DMS79 treated with DMSO at 0.1 percent for 48 hours (cell line): ENCODE results near the gene MEAK7.
A peak's percentile ranks its signal among the peaks of the same experiment; 100 is the strongest.

Experiments used
- DNase-seq: peaks from one replicate; lab custom pipeline; 2025; lab: John Stamatoyannopoulos, UW

Gene MEAK7

DNA sequence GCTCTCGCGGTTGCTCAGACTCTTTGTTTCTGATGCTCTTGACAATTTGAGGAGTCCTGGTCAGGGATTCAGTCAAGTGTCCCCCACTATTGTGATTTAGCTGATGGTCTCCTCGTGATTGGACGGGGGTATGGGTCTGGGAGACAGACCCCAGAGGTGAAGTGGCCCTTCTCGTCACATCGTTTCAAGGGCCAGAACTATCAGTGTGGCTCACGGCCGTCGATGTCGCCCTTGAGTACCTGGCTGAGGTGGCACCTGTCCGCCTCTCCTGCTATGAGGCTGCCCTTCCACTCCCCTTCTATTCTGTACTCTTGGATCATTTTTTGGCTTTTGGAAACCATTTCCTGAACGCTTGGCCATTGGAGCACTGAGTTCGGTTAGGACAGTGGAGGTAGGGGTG, 7.4 kb upstream of the MEAK7 start:
- no peak for DNase-seq

GRCh38 chr16:84511180-84511800, 6.8 kb upstream of the MEAK7 start:
- peak; percentile 85 for DNase-seq

- no peak for DNase-seq
These were observed 4.8 kb upstream of the MEAK7 start for GRCh38 chr16:84509032-84509950.

GRCh38 chr16:84508502-84508901, 4.0 kb upstream of the MEAK7 start:
- no peak for DNase-seq

- no peak for DNase-seq
These were observed 2.8 kb upstream of the MEAK7 start for GRCh38 chr16:84507011-84507982.

- no peak for DNase-seq
These were observed 1.1 kb upstream of the MEAK7 start for GRCh38 chr16:84505249-84506187.

DNA sequence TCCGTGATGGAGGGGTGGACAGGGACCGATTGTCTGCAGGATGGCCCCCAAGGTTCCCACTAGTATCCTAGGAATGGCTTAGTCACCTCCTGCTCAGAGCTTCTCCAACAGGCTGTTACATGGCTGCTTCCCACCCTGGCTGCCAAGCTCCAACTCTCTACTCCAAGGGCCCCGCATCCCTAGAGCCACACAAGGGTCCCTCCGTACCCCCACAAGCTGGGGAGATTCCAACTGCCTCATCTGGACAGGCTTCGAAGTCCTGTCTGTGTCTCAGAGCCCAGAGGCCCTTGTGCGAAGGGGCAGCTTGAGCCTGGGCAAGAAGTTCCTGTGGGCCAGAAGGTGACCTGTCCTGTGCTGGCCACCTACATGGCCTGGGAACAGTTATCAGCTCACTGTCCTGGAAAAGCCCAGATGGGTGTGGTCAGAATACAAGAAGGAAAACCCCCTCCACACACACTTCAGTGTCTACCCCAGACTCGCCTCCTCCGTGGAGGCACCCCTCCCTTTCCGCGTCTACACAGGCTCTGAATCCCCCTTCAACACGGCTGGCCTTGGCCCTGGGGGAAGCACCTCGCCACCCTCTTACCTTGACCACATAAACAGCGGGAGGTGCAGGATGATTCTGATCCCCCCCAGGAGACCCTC, 586 bp downstream of the MEAK7 start:
- no peak for DNase-seq

GRCh38 chr16:84502581-84502980, 1.9 kb downstream of the MEAK7 start:
- DNase-seq = no peak

- DNase-seq = no peak
These were observed 2.4 kb downstream of the MEAK7 start for GRCh38 chr16:84502075-84502474.

- DNase-seq = no peak
These were observed 3.3 kb downstream of the MEAK7 start for GRCh38 chr16:84501077-84501735.

DNA sequence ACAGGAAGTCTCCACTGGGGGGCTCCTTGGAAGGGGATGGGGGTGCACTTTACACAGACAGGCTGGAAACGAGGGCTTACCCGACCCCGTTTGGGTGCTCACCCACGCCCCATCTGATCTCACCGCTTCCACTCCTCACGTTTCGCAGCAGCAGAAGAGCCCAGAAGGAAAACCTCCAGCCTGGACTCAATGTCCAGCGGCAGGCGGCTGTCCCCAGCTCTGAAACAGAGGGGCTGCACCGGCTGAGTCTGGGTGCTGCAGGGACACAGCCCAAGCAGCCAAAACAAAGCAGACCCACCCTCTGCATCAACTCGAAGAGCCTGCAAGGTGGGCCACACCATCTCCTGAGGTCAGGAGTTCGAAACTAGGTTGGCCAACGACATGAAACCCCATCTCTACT, 3.9 kb downstream of the MEAK7 start:
- DNase-seq = no peak

GRCh38 chr16:84499638-84500037, 4.8 kb downstream of the MEAK7 start:
- DNase-seq = no peak

- DNase-seq = no peak
These were observed 5.4 kb downstream of the MEAK7 start for GRCh38 chr16:84498859-84499620.

DNA sequence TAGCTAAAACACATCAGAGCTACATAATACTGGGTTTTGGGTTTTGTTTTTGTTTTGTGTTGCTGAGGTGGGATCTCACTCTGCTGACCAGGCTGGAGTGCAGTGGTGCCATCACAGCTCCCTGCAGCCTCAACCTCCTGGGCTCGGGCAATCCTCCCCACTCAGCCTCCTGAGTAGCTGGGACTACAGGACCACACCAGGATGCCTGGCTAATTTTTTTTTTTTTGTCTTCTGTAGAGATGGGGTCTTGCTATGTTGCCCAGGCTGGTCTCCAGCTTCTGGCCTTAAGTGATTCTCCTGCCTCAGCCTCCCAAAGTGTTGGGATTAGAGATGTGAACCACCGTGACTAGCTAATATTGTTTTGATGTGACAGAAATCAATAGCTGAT, 6.2 kb downstream of the MEAK7 start:
- DNase-seq = no peak

- DNase-seq = no peak
These were observed 6.8 kb downstream of the MEAK7 start for GRCh38 chr16:84497418-84498222.

GRCh38 chr16:84496991-84497390, 7.5 kb downstream of the MEAK7 start:
- no peak for DNase-seq

GRCh38 chr16:84495506-84495905, 9.0 kb downstream of the MEAK7 start:
- DNase-seq = no peak

DNA sequence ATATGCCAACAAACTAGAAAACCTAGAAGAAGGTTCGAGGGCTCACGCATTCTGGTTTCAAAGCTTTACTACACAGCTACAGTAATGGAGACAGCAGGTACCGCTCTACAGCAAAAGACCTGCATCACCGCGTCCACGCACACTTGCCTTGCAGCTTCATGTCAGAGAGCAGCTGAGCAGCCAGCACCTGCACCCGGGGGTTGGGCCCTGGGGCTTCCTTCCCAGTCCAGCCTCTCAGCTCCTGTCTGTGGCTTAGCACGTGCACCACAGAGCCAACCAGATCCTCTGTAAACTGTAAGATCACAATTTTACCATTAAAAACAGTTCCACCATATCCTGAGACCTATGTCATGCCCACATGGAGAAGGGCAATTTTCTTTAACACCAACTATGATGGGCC, 15.3 kb downstream of the MEAK7 start:
- DNase-seq = no peak

DNA sequence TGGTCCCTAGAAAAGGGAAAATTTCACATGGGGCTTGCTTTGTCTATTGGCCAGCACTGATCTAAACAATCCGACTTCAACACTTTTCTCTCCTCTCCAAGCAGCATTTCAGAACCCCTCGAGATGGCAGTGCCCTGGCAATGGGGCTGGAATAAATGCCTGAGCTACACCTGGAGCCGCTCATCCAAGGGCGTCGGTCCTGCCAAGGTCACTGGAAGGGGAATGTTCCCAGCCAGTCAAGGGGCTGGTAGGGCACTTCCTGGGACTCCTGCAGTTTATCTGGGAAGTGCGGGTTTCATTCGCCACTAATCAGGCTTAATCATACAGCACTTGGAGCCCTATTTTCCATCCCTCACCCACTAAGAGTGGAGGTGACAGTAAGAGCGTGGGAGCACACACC, 17.1 kb downstream of the MEAK7 start:
- DNase-seq = no peak
